Activated CD8-positive, alpha-beta T cell treated with anti-CD3 and anti-CD28 coated beads for 36 hours (primary cell): ENCODE measurements around the gene COX8C. TPM values are rescaled to one million over a fixed set of nuclear protein-coding genes. Genes with fewer than 3 reads are reported as not detected.

Experiments
- ATAC-seq: fragments of 200-7000 bp; cut with Tn5 transposase; one replicate; pipeline ENCODE4 v1.10.0; 2021; ENCODE audit warnings: mild to moderate bottlenecking, moderate library complexity
- CTCF ChIA-PET: fragments of 350-600 bp; sonication (Branson Sonifier 250); formaldehyde crosslinking; loops from one replicate; lab custom pipeline; 2021; ENCODE audit warnings: antibody characterized with exemption; lab: Charles Lee
- POLR2A ChIA-PET: fragments of 350-600 bp; sonication (Branson Sonifier 250); formaldehyde crosslinking; loops from one replicate; lab custom pipeline; 2021; ENCODE audit warnings: antibody characterized with exemption; lab: Charles Lee
- DNase-seq: peaks from one replicate; pipeline ENCODE4 v3.0.0-alpha.2; 2020
- H3K27ac Mint-ChIP-seq: one replicate; pipeline ENCODE4 v1.8.0; 2021; ENCODE audit warnings: mild to moderate bottlenecking, mixed read lengths
- H3K27me3 Mint-ChIP-seq: one replicate; pipeline ENCODE4 v1.8.0; 2021; ENCODE audit warnings: mixed read lengths
- H3K36me3 Mint-ChIP-seq: one replicate; pipeline ENCODE4 v1.8.0; 2021; ENCODE audit warnings: low read depth, mixed read lengths
- H3K4me1 Mint-ChIP-seq: one replicate; pipeline ENCODE4 v1.8.0; 2021; ENCODE audit warnings: low read depth, mixed read lengths
- H3K4me3 Mint-ChIP-seq: one replicate; pipeline ENCODE4 v1.8.0; 2021; ENCODE audit warnings: mild to moderate bottlenecking, moderate library complexity, mixed read lengths
- H3K9me3 Mint-ChIP-seq: one replicate; pipeline ENCODE4 v1.8.0; 2021; ENCODE audit warnings: mixed read lengths
- intact Hi-C: fragments of 100-400 bp; cut with micrococcal nuclease; formaldehyde crosslinking; loops from one replicate; pipeline ENCODE4 v1.10.0; 2022
- total RNA-seq, 2 experiments: library from RNA; stranded (reverse); gene quantifications; one replicate each; pipeline ENCODE4 v1.2.3, GENCODE V29; 2021
- TF ChIP-seq, protein P1 (sequence below): fragments of 200-600 bp; IDR thresholded peaks from one replicate; pipeline ENCODE4 v1.8.0; 2022; ENCODE audit warnings: antibody characterized with exemption, mild to moderate bottlenecking

The COX8C gene
- total RNA-seq, 2 experiments from 2014 or later = not detected

DNA sequence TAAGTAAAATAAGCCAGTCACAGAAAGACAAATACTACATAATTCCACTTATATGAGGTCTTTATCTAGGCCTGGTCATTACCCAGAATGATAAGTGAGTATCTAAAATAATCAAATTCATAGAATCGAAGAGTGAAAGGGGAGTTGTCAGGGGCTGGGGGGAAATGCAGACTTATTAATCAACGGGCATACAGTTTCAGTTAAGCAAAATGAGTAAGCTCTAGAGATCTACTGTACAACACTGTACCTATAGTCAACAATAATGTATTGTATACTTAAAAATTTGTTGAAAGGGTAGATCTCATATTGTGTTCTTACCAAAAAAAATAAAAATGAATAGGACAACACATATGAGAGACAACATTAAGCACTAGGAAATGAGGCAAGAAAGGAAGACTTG lies 27.5 kb upstream of the COX8C start:
- peaks cover 21% of the 10 kb centered on the region for H3K36me3 Mint-ChIP-seq
- ATAC-seq (no peak), DNase-seq (no peak)
- H3K9me3 Mint-ChIP-seq = no peaks in the 10 kb centered on the region
- H3K4me1 Mint-ChIP-seq = peaks cover 36% of the 10 kb centered on the region
- no peak overlapping the region for H3K4me3 Mint-ChIP-seq
- TF ChIP-seq, protein P1, sequence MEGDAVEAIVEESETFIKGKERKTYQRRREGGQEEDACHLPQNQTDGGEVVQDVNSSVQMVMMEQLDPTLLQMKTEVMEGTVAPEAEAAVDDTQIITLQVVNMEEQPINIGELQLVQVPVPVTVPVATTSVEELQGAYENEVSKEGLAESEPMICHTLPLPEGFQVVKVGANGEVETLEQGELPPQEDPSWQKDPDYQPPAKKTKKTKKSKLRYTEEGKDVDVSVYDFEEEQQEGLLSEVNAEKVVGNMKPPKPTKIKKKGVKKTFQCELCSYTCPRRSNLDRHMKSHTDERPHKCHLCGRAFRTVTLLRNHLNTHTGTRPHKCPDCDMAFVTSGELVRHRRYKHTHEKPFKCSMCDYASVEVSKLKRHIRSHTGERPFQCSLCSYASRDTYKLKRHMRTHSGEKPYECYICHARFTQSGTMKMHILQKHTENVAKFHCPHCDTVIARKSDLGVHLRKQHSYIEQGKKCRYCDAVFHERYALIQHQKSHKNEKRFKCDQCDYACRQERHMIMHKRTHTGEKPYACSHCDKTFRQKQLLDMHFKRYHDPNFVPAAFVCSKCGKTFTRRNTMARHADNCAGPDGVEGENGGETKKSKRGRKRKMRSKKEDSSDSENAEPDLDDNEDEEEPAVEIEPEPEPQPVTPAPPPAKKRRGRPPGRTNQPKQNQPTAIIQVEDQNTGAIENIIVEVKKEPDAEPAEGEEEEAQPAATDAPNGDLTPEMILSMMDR = no peak
- POLR2A ChIA-PET = interaction anchor here (1.5 kb wide), 1 partner anchor 11 kb away, joined by 3 read pairs; no protein-coding TSS in a partner anchor
- no peaks in the 10 kb centered on the region for H3K27me3 Mint-ChIP-seq
- CTCF ChIA-PET = no interaction called here
- H3K27ac Mint-ChIP-seq = peak overlapping the region; percentile 59
- intact Hi-C loops = no loop called here

DNA sequence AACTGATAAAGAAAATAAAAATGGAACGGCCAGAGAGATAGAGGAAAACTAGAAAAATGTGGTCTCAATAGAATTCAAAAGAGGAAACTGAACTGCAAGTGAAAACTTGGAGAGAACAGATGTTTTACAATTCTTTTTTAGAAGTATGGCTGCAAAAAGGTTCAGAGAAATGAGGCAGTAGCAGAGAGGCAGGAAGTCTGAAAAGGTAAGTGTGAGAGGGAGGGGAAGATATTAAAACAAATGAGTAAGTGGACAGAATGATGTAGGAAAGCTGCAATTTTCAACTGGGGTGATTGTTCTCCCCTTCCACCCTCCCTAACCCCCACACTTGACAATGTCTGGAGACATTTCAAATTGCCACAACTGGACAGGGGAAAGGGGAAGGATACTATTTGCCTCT lies 27.0 kb upstream of the COX8C start:
- ATAC-seq (no peak), DNase-seq (no peak)
- Mint-ChIP-seq H3K4me1 (peaks cover 39% of the 10 kb centered on the region), H3K27me3 (no peaks in the 10 kb centered on the region), H3K36me3 (peaks cover 25% of the 10 kb centered on the region), H3K9me3 (no peaks in the 10 kb centered on the region), H3K27ac (peak overlapping the region; percentile 59), H3K4me3 (no peak overlapping the region)
- ChIA-PET CTCF (no interaction called here), POLR2A (no interaction called here)
- TF ChIP-seq, protein P1 = no peak
- intact Hi-C loops = no loop called here

DNA sequence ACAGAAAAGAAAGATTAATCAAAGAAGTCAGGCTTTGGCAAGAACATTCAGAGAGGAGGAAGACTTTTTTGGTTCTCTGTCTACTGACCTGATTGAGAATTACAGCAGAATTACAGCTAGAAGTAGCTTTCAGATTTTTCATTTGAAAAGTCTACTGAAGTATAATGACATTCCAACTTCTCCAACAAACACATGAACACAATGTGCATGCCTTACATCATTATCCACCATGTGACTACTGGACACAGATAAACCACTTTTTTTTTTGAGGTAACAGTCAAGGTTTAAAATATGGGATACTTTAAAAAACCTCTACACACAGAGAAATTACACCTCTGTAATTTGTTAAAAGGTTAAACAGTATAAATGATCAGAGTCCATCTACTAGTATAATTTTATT lies 26.5 kb upstream of the COX8C start:
- CTCF ChIA-PET = no interaction called here
- ATAC-seq (no peak), DNase-seq (no peak)
- Mint-ChIP-seq H3K27me3 (no peaks in the 10 kb centered on the region), H3K4me3 (no peak overlapping the region), H3K9me3 (no peaks in the 10 kb centered on the region), H3K4me1 (peaks cover 39% of the 10 kb centered on the region), H3K27ac (no peak overlapping the region), H3K36me3 (peaks cover 23% of the 10 kb centered on the region)
- POLR2A ChIA-PET = no interaction called here
- intact Hi-C loops = no loop called here
- TF ChIP-seq, protein P1 = no peak

DNA sequence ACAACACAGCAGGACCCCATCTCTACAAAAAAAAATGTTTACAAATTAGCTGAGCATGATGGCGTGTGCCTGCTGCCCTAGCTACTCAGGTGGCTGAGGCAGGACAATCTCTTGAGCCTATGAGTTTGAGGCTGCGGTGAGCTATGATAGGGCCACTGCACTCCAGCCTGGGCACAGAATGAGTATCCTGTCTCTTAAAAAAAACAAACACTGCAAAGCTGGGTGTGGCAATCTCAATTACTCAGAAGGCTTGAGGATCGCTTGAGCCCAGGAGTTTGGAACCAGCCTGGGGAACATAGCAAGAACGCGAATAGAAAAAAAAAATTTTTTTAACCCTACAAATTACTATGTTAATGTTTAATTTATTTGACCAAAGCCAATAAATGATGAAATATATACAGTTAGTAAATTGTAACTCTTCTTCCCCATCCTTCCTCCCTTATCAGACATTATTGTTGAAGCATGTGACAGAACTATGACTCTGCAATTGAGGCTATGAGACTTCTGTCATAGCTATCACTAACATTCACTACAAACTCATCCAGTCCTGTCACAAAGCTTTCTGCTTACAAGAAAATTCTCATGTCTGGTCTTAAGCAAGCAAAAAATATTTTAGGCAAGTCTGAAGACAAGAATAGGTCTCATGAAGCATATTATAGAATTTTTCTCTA lies 23.9 kb upstream of the COX8C start:
- H3K9me3 Mint-ChIP-seq = no peaks in the 10 kb centered on the region
- DNase-seq (no peak), ATAC-seq (no peak)
- H3K4me3 Mint-ChIP-seq = no peak overlapping the region
- intact Hi-C loops = no loop called here
- ChIA-PET POLR2A (no interaction called here), CTCF (interaction anchor here (1.4 kb wide), 2 partner anchors 9 to 34 kb away, joined by 3 to 4 read pairs; no protein-coding TSS in a partner anchor)
- TF ChIP-seq, protein P1 = no peak
- no peak overlapping the region for H3K27ac Mint-ChIP-seq
- H3K4me1 Mint-ChIP-seq = peaks cover 42% of the 10 kb centered on the region
- H3K36me3 Mint-ChIP-seq = peaks cover 13% of the 10 kb centered on the region
- no peaks in the 10 kb centered on the region for H3K27me3 Mint-ChIP-seq

DNA sequence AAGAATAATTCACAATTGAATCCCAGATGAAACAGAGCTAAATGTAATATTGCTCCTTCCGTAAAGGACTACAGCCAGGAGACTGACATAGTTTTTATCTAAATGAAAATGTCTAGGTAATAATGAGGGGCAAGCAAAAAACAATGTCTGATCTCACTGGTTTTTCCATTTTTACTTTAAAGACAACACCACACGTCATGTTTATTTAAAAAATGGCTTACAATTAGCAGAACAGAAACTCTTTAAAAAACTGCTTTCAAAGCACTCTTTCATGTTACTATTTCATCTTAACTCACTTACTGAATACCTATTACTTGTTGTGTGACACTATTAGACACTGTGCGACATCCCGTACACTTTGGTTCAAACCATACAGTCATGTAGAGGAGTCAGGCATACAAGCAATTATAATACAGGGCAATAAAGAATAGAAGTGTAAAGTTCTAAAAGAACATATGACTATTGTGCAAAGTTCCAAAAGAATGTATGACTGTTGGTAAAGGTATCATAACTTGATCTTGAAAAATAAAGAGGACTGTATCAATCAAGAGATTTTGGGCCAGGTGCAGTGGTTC lies 23.3 kb upstream of the COX8C start:
- DNase-seq = no peak
- TF ChIP-seq, protein P1 = no peak
- Mint-ChIP-seq H3K4me3 (no peak overlapping the region), H3K36me3 (peaks cover 13% of the 10 kb centered on the region), H3K27ac (no peak overlapping the region), H3K27me3 (no peaks in the 10 kb centered on the region), H3K4me1 (peaks cover 42% of the 10 kb centered on the region), H3K9me3 (no peaks in the 10 kb centered on the region)
- ChIA-PET POLR2A (no interaction called here), CTCF (interaction anchor here (1.4 kb wide), 2 partner anchors 8 to 35 kb away, joined by 3 to 4 read pairs; no protein-coding TSS in a partner anchor)
- intact Hi-C loops = no loop called here
- no peak for ATAC-seq
